G401 (cell line): ENCODE data around the gene C16orf89. TPM values are rescaled to one million over a fixed set of nuclear protein-coding genes. Genes with fewer than 3 reads are reported as not detected.
"Not testable (repeated sequence)": the region's sequence is repeated elsewhere in the genome, so short reads cannot be mapped to it uniquely, and the experiment has no call there.

ENCODE experiments used
- DNase-seq: peaks from one replicate; pipeline ENCODE4 v3.0.0-alpha.2; 2015; ENCODE audit warnings: low spot score
- in situ Hi-C: cut with HindIII; loops from 2 replicates; pipeline ENCODE4 v1.10.0; 2016; ENCODE audit warnings: low sequenced_read_pairs, mixed read lengths
- total RNA-seq: library from RNA; depleted of rRNA; stranded (reverse); fragments of >200 nt; shearing (Covaris generic); gene quantifications from 2 replicates; pipeline ENCODE4 v1.2.3, GENCODE V29; 2014

Gene C16orf89
- total RNA-seq, 1 experiment from 2014 or later, result not detected

- in situ Hi-C loops, DNase-seq: not testable (repeated sequence)
Measured at GRCh38 chr16:5088086-5088790, 22.5 kb upstream of the C16orf89 start.

GRCh38 chr16:5085716-5086115 lies 20.0 kb upstream of the C16orf89 start:
- in situ Hi-C loops, DNase-seq: not testable (repeated sequence)

- peak; percentile 40 for DNase-seq
- in situ Hi-C loops, result not testable (repeated sequence)
Measured at GRCh38 chr16:5084802-5085201, 19.0 kb upstream of the C16orf89 start.

- DNase-seq, in situ Hi-C loops: not testable (repeated sequence)
Measured at GRCh38 chr16:5084099-5084731, 18.5 kb upstream of the C16orf89 start.

- in situ Hi-C loops, DNase-seq: not testable (repeated sequence)
Measured at GRCh38 chr16:5083646-5084045, 17.9 kb upstream of the C16orf89 start.

GRCh38 chr16:5080996-5081395 lies 15.2 kb upstream of the C16orf89 start:
- DNase-seq, in situ Hi-C loops: not testable (repeated sequence)

- DNase-seq, in situ Hi-C loops: not testable (repeated sequence)
Measured at GRCh38 chr16:5080461-5080860, 14.7 kb upstream of the C16orf89 start.

GRCh38 chr16:5078626-5079025 lies 12.9 kb upstream of the C16orf89 start:
- in situ Hi-C loops, result no loop called here
- DNase-seq, result no peak

GRCh38 chr16:5077304-5077703 lies 11.5 kb upstream of the C16orf89 start:
- in situ Hi-C loops, result no loop called here
- no peak for DNase-seq

- DNase-seq, result no peak
- in situ Hi-C loops, result no loop called here
Measured at GRCh38 chr16:5075637-5076036, 9.9 kb upstream of the C16orf89 start.

- in situ Hi-C loops, DNase-seq: not testable (repeated sequence)
Measured at GRCh38 chr16:5073771-5074170, 8.0 kb upstream of the C16orf89 start.

GRCh38 chr16:5073279-5073629 lies 7.5 kb upstream of the C16orf89 start:
- in situ Hi-C loops, result no loop called here
- DNase-seq, result no peak

- in situ Hi-C loops, result no loop called here
- peak; percentile 13 for DNase-seq
Measured at GRCh38 chr16:5072334-5073278, 6.8 kb upstream of the C16orf89 start.

GRCh38 chr16:5071681-5072333 lies 6.1 kb upstream of the C16orf89 start, which contains the start of gene ALG1:
ALG1 (plus strand) TSS chr16:5071843; CDS start chr16:5071850, 7 bp downstream.
- in situ Hi-C loops, result no loop called here
- peak; percentile 81 for DNase-seq

GRCh38 chr16:5071341-5071680 lies 5.6 kb upstream of the C16orf89 start:
- in situ Hi-C loops, result no loop called here
- no peak for DNase-seq

GRCh38 chr16:5070431-5071186 lies 4.9 kb upstream of the C16orf89 start:
- no peak for DNase-seq

GRCh38 chr16:5069854-5070253 lies 4.1 kb upstream of the C16orf89 start:
- no peak for DNase-seq
- in situ Hi-C loops, result no loop called here

More at GRCh38 chr16:5070431-5071186, 4.9 kb upstream of the C16orf89 start:
- in situ Hi-C loops, result no loop called here

- DNase-seq, result no peak
- in situ Hi-C loops, result no loop called here
Measured at GRCh38 chr16:5069048-5069447, 3.3 kb upstream of the C16orf89 start.

- in situ Hi-C loops, result no loop called here
- DNase-seq, result no peak
Measured at GRCh38 chr16:5066511-5066910, 755 bp upstream of the C16orf89 start.
